Measurements from ENCODE around the gene CAPN8. TPM values are rescaled to one million over a fixed set of nuclear protein-coding genes. Genes with fewer than 3 reads are reported as not detected.

CAPN8 gene
- total and polyA plus RNA-seq, 2 donors (not counting 1 experiment from before 2014, with no cell fraction given): 0.37 to 0.52 TPM

- H3K36me3 ChIP-seq (replicated peaks in 1 of 2; ENCODE audit: control extremely low read depth in 1 of 2, control insufficient read depth in 1 of 2, extremely low read depth in 1 of 2, insufficient read depth in 2 of 2, low read length in 1 of 2): no peaks in the 10 kb centered on the region
- TF ChIP-seq EZH2 (IDR thresholded peaks at IDR 0.05; ENCODE audit: borderline replicate concordance, insufficient read depth, low read depth, low read length, poor library complexity, severe bottlenecking): no peak
- TF ChIP-seq CTCF (IDR thresholded peaks at IDR 0.05): no peak
- H3K27me3 ChIP-seq (replicated peaks in 1 of 4; ENCODE audit: control extremely low read depth in 1 of 4, control insufficient read depth in 3 of 4, insufficient read depth in 4 of 4, low read length in 3 of 4): no peaks in the 10 kb centered on the region
- H3K4me1 ChIP-seq (ENCODE audit: control insufficient read depth in 2 of 2, insufficient read depth in 2 of 2, low read length in 2 of 2): peaks cover 59 to 64% of the 10 kb centered on the region in 2 donors
- peaks cover 65% of the 10 kb centered on the region for H3K4me1 Mint-ChIP-seq
- intact Hi-C loops (cut with micrococcal nuclease): loop anchor here (5.0 kb wide), 1 partner anchor 279 kb away; no protein-coding TSS in a partner anchor
- CTCF ChIA-PET: interaction anchor here (2.0 to 4.7 kb wide), 3 partner anchors 15 to 36 kb away, joined by 5 to 78 read pairs (median 14); no protein-coding TSS in a partner anchor
- 78% methylated on average over 7 of the region's 7 CpGs for WGBS (ENCODE audit: insufficient coverage)
- H3K9me3 Mint-ChIP-seq (ENCODE audit: insufficient read depth): no peaks in the 10 kb centered on the region
- no peaks in the 10 kb centered on the region for H3K79me2 ChIP-seq (ENCODE audit: control insufficient read depth, insufficient read depth, low read length)
- ATAC-seq (ENCODE audit: low read depth): no peak
- POLR2A ChIA-PET: interaction anchor here (0.6 to 2.0 kb wide), 2 partner anchors 31 to 35 kb away, joined by 5 to 10 read pairs; no protein-coding TSS in a partner anchor
- peak overlapping the region; percentile 88 for H3K4me3 Mint-ChIP-seq
- H3K27ac Mint-ChIP-seq: peak overlapping the region; percentile 78
- H2AFZ ChIP-seq (ENCODE audit: insufficient read depth, low read depth, low read length, poor library complexity, severe bottlenecking): peak overlapping the region; percentile 89
- peak; percentile 17 for DNase-seq
- no peaks in the 10 kb centered on the region for H3K9me3 ChIP-seq (ENCODE audit: control extremely low read depth in 1 of 3, control insufficient read depth in 2 of 3, insufficient read depth in 1 of 3, low read length in 2 of 3)
- H4K20me1 ChIP-seq (ENCODE audit: control insufficient read depth, insufficient read depth, low read length, poor library complexity, severe bottlenecking): no peaks in the 10 kb centered on the region
- H3K27me3 Mint-ChIP-seq: no peaks in the 10 kb centered on the region
- peak overlapping the region; percentile 92 for H3K4me2 ChIP-seq (replicated peaks; ENCODE audit: low read depth, low read length, poor library complexity, severe bottlenecking)
- H3K27ac ChIP-seq (ENCODE audit: low read length in 2 of 2): peak overlapping the region in 1 of 2 donors; percentile 20
- H3K9ac ChIP-seq (ENCODE audit: low read length): peak overlapping the region; percentile 84
- H3K4me3 ChIP-seq (ENCODE audit: control extremely low read depth in 1 of 5, extremely low read depth in 1 of 5, insufficient read depth in 1 of 5, low read depth in 2 of 5, low read length in 4 of 5): peak overlapping the region in 4 of 5 experiments; percentile 66 to 87 (median 74)
Measured at GRCh38 chr1:223713546-223714420, 48.3 kb upstream of the CAPN8 start.

All from B cell (primary cell).